IMR-90 (cell line): ENCODE data around the gene PGF. TPM values are rescaled to one million over a fixed set of nuclear protein-coding genes. Genes with fewer than 3 reads are reported as not detected.

Source experiments
- ATAC-seq: fragments of 200-7000 bp; cut with Tn5 transposase; 2 replicates; pipeline ENCODE4 v1.9.1; 2020; ENCODE audit warnings: low read depth, mild to moderate bottlenecking, moderate library complexity
- BruUV-seq: library from RNA; stranded (reverse); fragments of 400-500 nt; replicated peaks from 2 replicates; lab custom pipeline; 2021; lab: Mats Ljungman, UMichigan
- CTCF ChIA-PET: fragments of 300-600 bp; formaldehyde crosslinking; extraction: SDS; loops from one replicate; lab custom pipeline; 2021; ENCODE audit warnings: antibody characterized with exemption; lab: Yijun Ruan, JAX
- POLR2A ChIA-PET: fragments of 300-600 bp; sonication (Branson Sonifier 250); formaldehyde crosslinking; loops from one replicate; lab custom pipeline; 2022; ENCODE audit warnings: antibody characterized with exemption; ENCODE audit not compliant: unreplicated experiment; lab: Charles Lee
- DNase-seq: peaks from one replicate; pipeline ENCODE4 v3.0.0; 2013
- H2AFZ ChIP-seq: replicated peaks from 2 replicates; pipeline ENCODE3; 2013; ENCODE audit warnings: low read length, mild to moderate bottlenecking; ENCODE audit not compliant: poor library complexity
- H2AK5ac ChIP-seq: 2 replicates; pipeline ENCODE4 v1.6.1; 2013; ENCODE audit warnings: low read depth, low read length, inconsistent platforms
- H2AK9ac ChIP-seq: replicated peaks from 2 replicates; pipeline ENCODE3; 2013; ENCODE audit warnings: mild to moderate bottlenecking, low read depth, low read length, moderate library complexity; ENCODE audit not compliant: poor library complexity
- H2BK120ac ChIP-seq: 2 replicates; pipeline ENCODE4 v1.6.1; 2013; ENCODE audit warnings: low read depth, low read length, inconsistent platforms
- H2BK15ac ChIP-seq: 3 replicates; pipeline ENCODE4 v1.6.1; 2013; ENCODE audit warnings: low read depth, low read length, inconsistent platforms
- H2BK20ac ChIP-seq: 2 replicates; pipeline ENCODE4 v1.6.1; 2013; ENCODE audit warnings: low read depth, mild to moderate bottlenecking, inconsistent platforms, low read length, moderate library complexity
- H2BK5ac ChIP-seq: 2 replicates; pipeline ENCODE4 v1.6.1; 2013; ENCODE audit warnings: mild to moderate bottlenecking, low read depth, low read length, inconsistent platforms; ENCODE audit not compliant: poor library complexity, severe bottlenecking
- H3K14ac ChIP-seq: replicated peaks from 2 replicates; pipeline ENCODE4 v1.6.1; 2013; ENCODE audit warnings: low read depth, low read length, inconsistent platforms
- H3K18ac ChIP-seq: 2 replicates; pipeline ENCODE4 v1.6.1; 2013; ENCODE audit warnings: low read depth, low read length, control low read depth
- H3K23ac ChIP-seq: 2 replicates; pipeline ENCODE4 v1.6.1; 2013; ENCODE audit warnings: low read depth, low read length, inconsistent platforms
- H3K27ac ChIP-seq: 2 replicates; pipeline ENCODE4 v1.5.1; 2013; ENCODE audit warnings: mild to moderate bottlenecking, control low read depth, low read length; ENCODE audit not compliant: insufficient read depth
- H3K27me3 ChIP-seq: 2 replicates; pipeline ENCODE4 v1.6.1; 2013; ENCODE audit warnings: low read length; ENCODE audit not compliant: control insufficient read depth, insufficient read depth
- H3K36me3 ChIP-seq: 2 replicates; pipeline ENCODE4 v1.6.1; 2013; ENCODE audit warnings: low read length, mixed read lengths; ENCODE audit not compliant: control insufficient read depth, insufficient read depth
- H3K4ac ChIP-seq: 2 replicates; pipeline ENCODE4 v1.6.1; 2013; ENCODE audit warnings: low read depth, low read length, inconsistent platforms
- H3K4me1 ChIP-seq: 2 replicates; pipeline ENCODE4 v1.6.1; 2013; ENCODE audit warnings: low read length, mixed read lengths; ENCODE audit not compliant: control insufficient read depth, insufficient read depth
- H3K4me2 ChIP-seq: 2 replicates; pipeline ENCODE4 v1.6.1; 2013; ENCODE audit warnings: low read depth, mild to moderate bottlenecking, control low read depth, low read length, moderate library complexity
- H3K4me3 ChIP-seq: 2 replicates; pipeline ENCODE4 v1.5.1; 2013; ENCODE audit warnings: low read depth, mild to moderate bottlenecking, control low read depth, low read length, moderate library complexity; ENCODE audit not compliant: insufficient read depth
- H3K56ac ChIP-seq: 2 replicates; pipeline ENCODE4 v1.6.1; 2013; ENCODE audit warnings: low read length, inconsistent platforms; ENCODE audit not compliant: insufficient read depth; ENCODE audit errors: extremely low read depth
- H3K79me1 ChIP-seq, 2 experiments: 2 replicates each; pipeline ENCODE4 v1.6.1; 2013; ENCODE audit warnings: low read length in 2 of 2, inconsistent platforms in 1 of 2, low read depth in 1 of 2
- H3K9ac ChIP-seq: 2 replicates; pipeline ENCODE4 v1.6.1; 2013; ENCODE audit warnings: low read depth, low read length, control low read depth
- H3K9me1 ChIP-seq: 2 replicates; pipeline ENCODE4 v1.6.1; 2013; ENCODE audit warnings: low read length, inconsistent platforms; ENCODE audit not compliant: insufficient read depth
- H3K9me3 ChIP-seq: 2 replicates; pipeline ENCODE4 v1.6.1; 2013; ENCODE audit warnings: low read length; ENCODE audit not compliant: control insufficient read depth, insufficient read depth
- H4K20me1 ChIP-seq: 2 replicates; pipeline ENCODE4 v1.6.1; 2013; ENCODE audit warnings: low read length, inconsistent platforms; ENCODE audit not compliant: insufficient read depth
- H4K5ac ChIP-seq: 2 replicates; pipeline ENCODE4 v1.6.1; 2013; ENCODE audit warnings: mild to moderate bottlenecking, low read depth, low read length, control low read depth
- H4K8ac ChIP-seq, 2 experiments: 2 replicates each; pipeline ENCODE4 v1.6.1; 2013; ENCODE audit warnings: low read depth in 2 of 2, low read length in 2 of 2, control low read depth in 1 of 2, inconsistent platforms in 1 of 2
- H4K91ac ChIP-seq: 2 replicates; pipeline ENCODE4 v1.6.1; 2013; ENCODE audit warnings: low read depth, low read length, inconsistent platforms; ENCODE audit not compliant: insufficient read depth
- POLR2A ChIP-seq: IDR thresholded peaks from 2 replicates; pipeline ENCODE4 v1.6.1; 2012; ENCODE audit warnings: mild to moderate bottlenecking, low read depth, low read length
- RAD21 ChIP-seq: IDR thresholded peaks from 2 replicates; pipeline ENCODE4 v1.6.1; 2012; ENCODE audit warnings: low read length, improper control_type of control experiment
- RCOR1 ChIP-seq: IDR thresholded peaks from 2 replicates; pipeline ENCODE4 v1.6.1; 2012; ENCODE audit warnings: mild to moderate bottlenecking, low read length, improper control_type of control experiment; ENCODE audit not compliant: insufficient replicate concordance
- USF2 ChIP-seq: fragments of 150-350 bp; IDR thresholded peaks from 2 replicates; pipeline ENCODE4 v1.6.1; 2017; ENCODE audit warnings: mild to moderate bottlenecking, antibody characterized with exemption, low read length, low read depth
- WGBS, 2 experiments: methylation state at CpG; one replicate each; pipeline versions ENCODE4 v1.1.5 to v1.1.7; 2013; ENCODE audit warnings: missing lambda C conversion rate in 2 of 2; ENCODE audit not compliant: insufficient read length in 1 of 2; ENCODE audit errors: extremely low coverage in 2 of 2; 5-methylcytosine and 5-hydroxymethylcytosine counted together
- dilution Hi-C: fragments of 300-500 bp; cut with HindIII; formaldehyde crosslinking; loops from one replicate; pipeline ENCODE4 v1.14.3; 2018; ENCODE audit warnings: low sequenced_read_pairs; ENCODE audit not compliant: unreplicated experiment
- in situ Hi-C: fragments of 300-500 bp; cut with MboI; formaldehyde crosslinking; loops from 3 replicates; pipeline ENCODE4 v1.14.3; 2019; ENCODE audit warnings: low sequenced_read_pairs, inconsistent platforms, mixed read lengths
- intact Hi-C: fragments of 100-400 bp; cut with micrococcal nuclease; formaldehyde crosslinking; loops from 2 replicates; pipeline ENCODE4 v1.10.0; 2022
- polyA plus RNA-seq, 3 experiments: library from polyadenylated mRNA; depleted of rRNA; stranded (reverse); fragments of >200 nt; gene quantifications; 2 replicates each; pipeline ENCODE4 v1.2.3, GENCODE V29; 2012; ENCODE audit warnings: low replicate concordance in 1 of 3
- total RNA-seq: library from RNA; depleted of rRNA; stranded (reverse); fragments of >200 nt; gene quantifications from 2 replicates; pipeline ENCODE4 v1.2.3, GENCODE V29; 2012

Gene PGF
- total and polyA plus RNA-seq, 2 of the 4 experiments (the other 2 are of a cell fraction), result 0.36 to 0.39 TPM

GRCh38 chr14:74988131-74988530 is 32.7 kb upstream of the PGF start:
- H3K27me3 ChIP-seq, result no peaks in the 10 kb centered on the region
- peak; percentile 42; the same call in 1 of the 2 replicates for ATAC-seq
- H3K79me1 ChIP-seq, result no peaks in the 10 kb centered on the region
- 0 out of 2 replicates have a peak, but pooled peaks cover 2% of the 10 kb centered on the region for H3K4me1 ChIP-seq
- intact Hi-C loops, result no loop called here
- no peak overlapping the region for H3K4me3 ChIP-seq
- H3K36me3 ChIP-seq, result no peaks in the 10 kb centered on the region
- H4K91ac ChIP-seq, result no peak overlapping the region
- no peak overlapping the region for H3K18ac ChIP-seq
- H3K9me3 ChIP-seq, result no peaks in the 10 kb centered on the region
- TF ChIP-seq USF2 (no peak), RCOR1 (peak; percentile 66), POLR2A (no peak), RAD21 (no peak)
- no peak overlapping the region for H4K5ac ChIP-seq
- H3K4ac ChIP-seq, result no peak overlapping the region
- dilution Hi-C loops, result no loop called here
- in situ Hi-C loops, result no loop called here
- no peaks in the 10 kb centered on the region for H4K20me1 ChIP-seq
- CTCF ChIA-PET, result interaction anchor here (0.6 kb wide), 1 partner anchor 104 kb away, joined by 3 read pairs; no protein-coding TSS in a partner anchor
- WGBS, 2 experiments, result no CpG with 5 or more reads among the region's 4 CpGs
- H2AFZ ChIP-seq, result no peak overlapping the region
- H3K23ac ChIP-seq, result no peak overlapping the region
- no peak overlapping the region for H3K27ac ChIP-seq
- no peak overlapping the region; the same call in 1 of the 2 replicates for H2AK5ac ChIP-seq
- no peak overlapping the region for H4K8ac ChIP-seq
- BruUV-seq, result no TSS peak
- no peak overlapping the region for H2BK15ac ChIP-seq
- no peak overlapping the region for H2BK120ac ChIP-seq
- H3K9ac ChIP-seq, result no peak overlapping the region
- no peak overlapping the region for H2AK9ac ChIP-seq
- H3K4me2 ChIP-seq, result no peak overlapping the region
- no peak overlapping the region for H2BK20ac ChIP-seq
- H3K14ac ChIP-seq, result no peak overlapping the region
- no peak overlapping the region for H3K56ac ChIP-seq
- DNase-seq, result peak; percentile 75
- H3K9me1 ChIP-seq, result peaks cover 6% of the 10 kb centered on the region; the same call in 1 of the 2 replicates
- POLR2A ChIA-PET, result no interaction called here
- no peak overlapping the region for H2BK5ac ChIP-seq
